ENCODE measurements around the gene ZNF775.
"Not testable (repeated sequence)": the region's sequence is repeated elsewhere in the genome, so short reads cannot be mapped to it uniquely, and the experiment has no call there.

The ZNF775 gene

DNA sequence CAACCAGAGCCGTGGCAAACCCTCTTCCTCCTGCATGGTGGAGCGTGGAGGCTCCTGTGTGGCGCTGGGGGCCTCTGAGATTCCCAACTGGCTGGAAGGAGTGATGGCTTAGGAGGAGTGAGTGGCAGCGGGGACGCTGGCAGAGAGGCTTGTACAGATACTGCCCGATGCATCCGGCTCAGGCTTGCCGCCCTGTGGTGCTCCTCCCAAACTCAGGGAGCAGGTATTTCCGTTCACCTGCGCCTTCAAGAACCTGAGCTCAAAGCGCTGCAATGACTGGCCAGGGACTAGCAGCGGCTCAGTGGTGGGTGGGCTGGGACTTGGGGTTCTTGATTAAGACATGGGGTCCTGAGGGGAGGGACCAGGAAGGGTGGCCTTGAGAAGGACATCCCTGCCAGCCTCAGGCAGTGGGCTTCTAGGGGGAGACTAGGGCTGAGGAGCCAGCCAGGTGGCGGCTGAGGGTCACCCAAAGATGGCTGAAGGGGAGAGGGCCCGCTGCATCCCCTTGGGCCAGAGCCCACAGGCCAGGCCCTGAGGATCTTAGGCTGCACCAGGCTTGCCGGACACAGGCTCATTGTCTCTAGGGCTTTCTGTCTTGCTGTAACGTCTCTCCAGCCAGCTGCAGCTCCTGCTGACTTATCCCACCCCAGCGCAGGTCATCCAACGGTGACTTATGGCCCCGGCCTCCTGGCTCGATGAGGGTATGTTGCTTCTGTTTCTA lies 3.2 kb downstream of the ZNF775 start:
- no peak for DNase-seq (ENCODE audit: low read depth)

DNA sequence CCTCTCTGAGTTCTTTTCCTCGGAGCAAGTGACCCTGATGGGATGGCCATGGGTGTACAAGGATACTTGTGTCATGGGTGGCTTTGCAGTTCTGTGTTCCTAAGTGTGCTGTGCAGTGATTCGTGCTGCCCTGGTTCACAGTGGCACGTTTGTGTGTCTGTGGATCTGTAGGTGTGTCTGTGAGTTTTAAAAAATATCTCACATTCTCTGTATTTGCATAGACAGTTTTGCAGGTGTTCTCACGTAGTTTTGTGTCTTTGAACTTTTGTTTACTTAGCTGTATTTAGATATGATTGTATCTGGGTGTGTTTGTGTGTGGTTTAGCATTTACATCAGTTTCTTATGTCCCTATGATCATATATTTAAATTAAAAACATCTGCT lies 3.7 kb downstream of the ZNF775 start:
- no peak for DNase-seq (ENCODE audit: low read depth)

GRCh38 chr7:150383710-150384397 lies 4.7 kb downstream of the ZNF775 start:
- DNase-seq (ENCODE audit: low read depth) = no peak

DNA sequence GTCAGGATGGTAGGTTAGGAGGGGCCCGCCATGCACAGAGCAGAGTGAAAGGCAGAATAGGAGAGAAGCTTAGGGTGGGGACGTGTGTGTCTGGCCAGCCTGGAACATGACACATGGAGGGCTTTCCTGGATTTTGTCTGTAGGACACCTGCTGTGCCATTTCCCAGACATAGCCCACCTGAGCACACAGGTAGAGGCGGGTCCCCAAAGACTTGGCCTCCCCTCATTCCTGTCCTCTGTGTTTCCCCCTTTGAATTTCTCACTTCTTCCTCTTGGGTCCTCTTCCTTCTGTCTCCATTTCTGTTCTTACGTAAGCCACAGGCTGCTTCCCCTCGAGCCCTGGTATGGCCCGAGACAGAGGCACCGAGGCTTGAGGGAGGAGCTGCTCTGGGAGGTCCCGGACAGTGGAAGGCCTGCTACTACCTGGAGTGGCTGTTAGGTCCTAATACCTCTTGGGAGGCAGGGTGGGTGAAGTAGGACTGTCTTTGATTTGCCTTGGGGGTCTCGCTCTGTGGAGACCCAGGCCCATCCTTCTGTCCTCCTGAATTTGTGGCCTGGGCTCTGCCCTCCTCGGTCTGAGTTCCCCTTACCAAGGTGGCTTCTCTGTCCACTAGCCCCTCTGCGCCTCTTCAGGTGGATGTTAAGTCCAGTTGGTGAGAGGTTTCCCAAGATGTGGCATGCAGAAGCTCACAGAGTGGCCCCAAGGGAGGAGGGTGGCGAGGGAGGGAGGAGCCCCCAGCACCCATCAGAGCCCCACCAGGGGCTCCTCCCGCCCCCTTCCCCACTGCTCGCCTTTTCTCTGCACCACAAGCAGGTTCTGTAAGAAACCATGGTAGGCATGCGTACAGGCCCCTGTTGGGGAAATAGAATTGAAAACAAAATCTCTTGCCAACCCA lies 5.5 kb downstream of the ZNF775 start:
- no peak for DNase-seq (ENCODE audit: low read depth)

DNA sequence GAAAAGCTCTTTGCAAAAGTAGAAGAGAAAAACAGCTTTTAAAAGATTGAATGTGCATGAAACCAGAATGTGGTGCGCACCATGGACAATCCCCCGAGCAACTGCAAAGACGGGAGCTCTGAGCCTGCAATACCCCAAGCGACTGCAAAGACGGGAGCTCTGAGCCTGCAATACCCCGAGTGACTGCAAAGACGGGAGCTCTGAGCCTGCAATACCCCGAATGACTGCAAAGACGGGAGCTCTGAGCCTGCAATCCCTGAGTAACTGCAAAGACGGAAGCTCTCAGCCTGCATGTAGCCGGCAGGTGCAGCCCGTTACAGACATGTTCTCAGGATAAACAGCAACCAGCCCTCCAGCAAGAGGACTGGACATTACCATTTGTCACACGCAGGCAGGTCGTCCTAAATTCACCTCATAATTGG lies 6.2 kb downstream of the ZNF775 start:
- DNase-seq (ENCODE audit: low read depth) = no peak

GRCh38 chr7:150385884-150386283 lies 6.8 kb downstream of the ZNF775 start:
- DNase-seq (ENCODE audit: low read depth) = not testable (repeated sequence)

- DNase-seq (ENCODE audit: low read depth) = no peak
Measured at GRCh38 chr7:150388306-150388705, 9.2 kb downstream of the ZNF775 start.

DNA sequence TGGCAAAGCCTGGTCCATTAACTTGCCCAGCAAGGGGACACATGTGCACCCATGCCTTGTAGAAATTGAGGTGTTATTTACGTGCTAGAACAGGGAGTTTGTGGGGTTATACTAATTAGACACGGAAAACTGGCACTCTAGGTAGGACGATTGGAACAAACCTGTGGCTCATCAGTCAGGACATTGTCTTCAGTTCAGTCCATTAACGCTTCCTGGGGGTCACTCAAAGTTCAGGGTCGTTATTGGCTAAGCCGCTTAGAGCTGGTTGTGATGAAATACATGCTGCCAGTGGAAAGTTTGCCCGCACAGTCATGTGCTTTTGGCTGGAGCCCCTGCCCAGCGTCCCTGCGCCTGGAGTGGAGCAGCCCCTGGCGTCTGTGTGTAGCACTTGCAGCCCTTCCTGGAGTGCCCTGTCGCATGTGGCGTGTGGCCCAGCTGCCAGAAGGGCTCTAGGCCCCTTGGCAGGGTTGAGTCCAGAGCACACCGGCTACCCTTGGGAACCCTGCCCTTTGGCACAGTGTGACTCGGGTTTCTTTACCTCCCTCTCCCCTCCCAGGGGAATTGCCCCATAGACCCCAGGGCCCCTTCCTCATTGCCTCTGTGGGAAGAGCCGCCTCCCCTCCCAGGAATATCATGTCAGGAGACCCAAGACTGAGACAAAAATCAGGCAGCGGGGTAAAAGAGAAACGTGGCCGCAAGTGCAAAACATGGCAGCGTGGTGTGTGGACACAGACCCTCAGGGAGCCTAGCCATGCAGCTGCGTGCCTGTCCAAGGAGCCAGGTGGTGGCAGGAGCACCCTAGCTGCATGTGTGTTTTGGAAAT lies 9.8 kb downstream of the ZNF775 start:
- DNase-seq (ENCODE audit: low read depth) = no peak

- no peak for DNase-seq (ENCODE audit: low read depth)
Measured at GRCh38 chr7:150389532-150389816, 10.3 kb downstream of the ZNF775 start.

GRCh38 chr7:150390205-150390604 lies 11.1 kb downstream of the ZNF775 start:
- no peak for DNase-seq (ENCODE audit: low read depth)

GRCh38 chr7:150393325-150393724 lies 14.2 kb downstream of the ZNF775 start:
- no peak for DNase-seq (ENCODE audit: low read depth)

DNA sequence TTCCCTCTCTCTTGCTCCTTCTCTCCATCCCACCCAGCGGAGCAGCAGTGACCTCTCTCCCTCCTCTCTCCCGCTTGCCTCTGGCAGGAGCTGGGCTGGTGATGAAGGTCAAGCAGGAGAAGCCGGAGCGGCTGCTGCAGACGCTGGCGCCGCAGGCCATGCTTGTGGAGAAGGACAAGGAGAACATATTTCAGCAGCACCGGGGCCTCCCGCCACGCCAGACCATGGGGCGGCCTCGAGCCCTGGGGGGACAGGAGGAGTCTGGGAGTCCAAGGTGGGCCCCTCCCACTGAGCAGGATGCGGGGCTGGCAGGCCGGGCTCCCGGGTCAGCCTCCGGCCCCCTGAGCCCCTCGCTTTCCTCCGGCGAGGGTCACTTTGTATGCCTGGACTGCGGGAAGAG lies 17.3 kb downstream of the ZNF775 start:
- DNase-seq (ENCODE audit: low read depth) = no peak

DNA sequence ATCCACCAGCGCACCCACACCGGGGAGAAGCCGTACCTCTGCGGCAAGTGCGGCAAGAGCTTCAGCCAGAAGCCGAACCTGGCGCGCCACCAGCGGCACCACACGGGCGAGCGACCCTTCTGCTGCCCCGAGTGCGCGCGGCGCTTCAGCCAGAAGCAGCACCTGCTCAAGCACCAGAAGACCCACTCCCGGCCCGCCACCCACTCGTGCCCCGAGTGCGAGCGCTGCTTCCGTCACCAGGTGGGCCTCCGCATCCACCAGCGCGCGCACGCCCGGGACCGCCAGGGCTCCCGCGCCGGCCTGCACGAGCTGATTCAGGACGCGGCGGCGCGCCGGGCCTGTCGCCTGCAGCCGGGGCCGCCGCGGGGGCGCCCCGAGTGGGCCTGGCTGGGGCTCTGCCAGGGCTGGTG lies 17.7 kb downstream of the ZNF775 start:
- no peak for DNase-seq (ENCODE audit: low read depth)

DNA sequence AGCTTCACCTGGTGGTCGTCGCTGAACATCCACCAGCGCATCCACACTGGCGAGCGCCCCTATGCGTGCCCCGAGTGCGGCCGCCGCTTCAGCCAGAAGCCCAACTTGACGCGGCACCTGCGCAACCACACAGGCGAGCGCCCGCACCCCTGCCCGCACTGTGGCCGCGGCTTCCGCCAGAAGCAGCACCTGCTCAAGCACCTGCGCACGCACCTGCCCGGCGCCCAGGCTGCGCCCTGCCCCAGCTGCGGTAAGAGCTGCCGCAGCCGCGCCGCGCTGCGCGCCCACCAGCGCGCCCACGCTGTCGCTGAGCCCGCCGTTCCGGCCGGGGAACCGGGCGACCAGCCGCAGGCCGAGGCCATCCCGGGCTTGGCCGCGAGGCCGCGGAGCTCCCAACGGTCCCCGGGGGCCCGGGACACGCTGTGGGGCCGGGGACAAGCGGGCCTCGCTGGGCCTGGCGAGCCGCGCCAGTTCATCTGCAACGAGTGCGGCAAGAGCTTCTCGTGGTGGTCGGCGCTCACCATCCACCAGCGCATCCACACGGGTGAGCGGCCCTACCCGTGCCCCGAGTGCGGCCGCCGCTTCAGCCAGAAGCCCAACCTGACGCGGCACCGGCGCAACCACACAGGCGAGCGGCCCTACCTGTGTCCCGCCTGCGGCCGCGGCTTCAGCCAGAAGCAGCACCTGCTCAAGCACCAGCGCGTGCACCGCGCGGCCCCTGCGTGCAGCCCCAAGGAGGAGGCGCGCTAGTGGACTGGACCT lies 18.4 kb downstream of the ZNF775 start:
- DNase-seq (ENCODE audit: low read depth) = no peak

DNA sequence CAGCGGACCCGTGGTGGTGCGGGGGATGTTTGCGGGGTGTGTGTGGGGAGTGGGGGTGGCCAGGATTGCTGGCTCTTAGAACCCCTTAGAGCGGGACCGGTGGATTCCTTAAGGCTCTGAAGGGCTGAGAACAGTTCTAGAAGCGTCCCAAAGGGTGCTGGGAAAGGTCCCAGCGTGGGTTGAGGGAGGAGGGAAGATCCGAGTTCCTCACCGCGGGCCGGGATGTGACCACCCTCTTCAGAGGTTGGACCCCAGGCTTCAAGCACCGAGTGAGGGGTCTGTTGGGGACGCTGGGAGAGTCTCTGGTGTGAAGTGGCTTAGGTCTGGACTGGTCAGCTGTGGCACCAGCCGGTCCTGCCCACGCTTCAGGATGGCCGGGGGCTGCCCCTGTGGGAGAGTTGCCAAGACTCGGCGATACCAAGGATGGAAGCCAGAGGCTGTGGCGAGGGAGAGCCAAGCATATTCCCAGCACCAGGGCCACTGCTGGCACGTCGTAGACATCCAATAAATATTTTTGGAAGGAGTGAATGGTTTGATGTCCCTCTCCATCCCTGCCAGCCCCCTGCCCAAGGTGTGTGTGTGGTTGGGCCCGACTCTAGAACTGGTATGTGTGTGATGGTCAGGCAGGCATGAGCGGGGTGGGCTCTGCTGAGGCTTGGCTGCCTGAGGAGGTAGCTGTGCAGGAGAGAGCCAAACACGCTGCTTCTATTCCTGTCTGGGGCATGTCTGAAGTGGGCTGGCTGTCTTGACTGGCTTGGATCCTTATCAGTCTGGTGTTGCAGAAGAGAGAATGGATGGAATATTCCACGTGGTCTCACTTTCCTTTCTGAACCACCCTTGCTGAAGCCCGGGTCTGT lies 19.2 kb downstream of the ZNF775 start:
- DNase-seq (ENCODE audit: low read depth) = no peak

DNA sequence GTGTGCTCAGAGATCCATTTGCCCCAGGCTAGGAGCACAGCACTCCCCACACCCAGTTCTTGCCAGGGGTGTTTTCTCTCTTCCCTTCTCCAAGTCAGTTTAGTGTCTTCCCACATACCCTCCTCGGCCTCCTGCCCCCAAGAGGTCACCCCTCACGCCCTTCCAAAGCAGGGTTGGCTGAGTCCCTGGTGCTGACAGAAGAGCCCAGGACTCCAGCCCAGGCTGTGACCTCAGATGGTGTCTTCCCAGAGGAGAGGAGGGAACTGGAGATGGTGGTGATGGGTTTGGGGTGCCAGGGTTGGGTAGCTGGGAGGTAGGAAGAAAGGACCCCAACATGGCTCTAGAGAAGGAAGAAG lies 19.8 kb downstream of the ZNF775 start:
- no peak for DNase-seq (ENCODE audit: low read depth)

DNA sequence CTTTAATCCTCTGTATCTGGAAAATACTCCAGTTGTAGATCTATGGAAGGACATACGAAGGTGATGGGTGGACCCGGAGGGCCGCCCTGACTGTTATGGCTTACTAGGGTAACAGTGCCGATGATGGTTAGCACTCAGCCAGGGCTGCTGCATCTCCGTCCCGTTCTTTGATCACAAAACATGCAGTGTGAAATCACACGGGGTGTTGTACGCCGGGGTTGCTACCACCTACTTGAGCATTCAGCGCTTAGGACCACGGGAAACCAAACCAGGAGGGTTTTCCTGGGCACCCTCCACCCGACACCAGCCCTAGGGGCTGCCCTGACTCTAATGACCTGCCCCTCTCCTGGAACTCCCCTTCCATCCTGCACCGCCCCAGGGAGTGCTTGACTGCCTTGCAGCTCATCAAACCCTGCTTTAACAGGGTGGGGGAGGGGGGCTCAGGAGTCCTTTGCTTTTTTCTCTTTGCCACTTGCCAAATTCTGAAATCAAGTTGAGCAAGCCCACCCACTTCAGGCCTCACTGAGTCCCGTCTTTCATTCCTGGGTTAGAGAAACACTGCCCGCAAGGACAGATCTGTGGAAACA lies 20.4 kb downstream of the ZNF775 start:
- no peak for DNase-seq (ENCODE audit: low read depth)

DNA sequence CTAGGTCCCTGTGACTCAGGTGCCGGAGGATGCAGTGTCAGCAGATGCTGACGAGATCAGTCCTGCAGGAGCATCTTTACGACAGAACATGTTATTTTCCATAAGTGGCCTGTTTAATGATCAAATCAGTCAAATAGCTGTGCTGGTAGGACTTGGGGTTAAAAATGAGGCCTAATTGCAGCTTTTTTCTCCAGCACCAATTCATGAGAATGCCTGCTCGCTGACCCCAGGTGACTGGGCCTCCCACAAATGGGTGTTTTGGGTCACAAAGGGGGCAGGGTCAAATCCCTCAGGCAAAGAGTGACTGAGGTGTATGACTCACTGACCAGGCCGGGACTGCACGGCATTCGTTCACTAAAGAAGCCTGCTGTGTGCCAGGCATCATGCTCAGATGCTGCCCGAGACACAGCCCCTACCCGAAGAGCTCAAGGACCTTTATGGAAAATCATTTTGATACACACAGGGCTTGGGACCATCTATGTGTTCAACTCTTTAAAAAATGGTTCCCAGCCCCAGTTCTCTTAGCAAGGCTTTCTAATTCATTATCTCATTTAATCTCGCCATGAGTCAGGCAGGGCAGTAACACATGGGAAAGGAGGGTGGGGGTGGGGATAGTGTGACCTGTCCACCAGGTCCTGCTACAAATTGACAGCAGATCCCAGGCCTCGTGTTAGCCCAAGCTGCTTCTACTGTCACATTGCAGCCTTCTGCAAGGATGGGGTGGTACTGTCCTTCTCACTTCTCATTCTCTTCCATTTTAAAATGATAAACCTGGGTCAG lies 21.1 kb downstream of the ZNF775 start:
- no peak for DNase-seq (ENCODE audit: low read depth)

DNA sequence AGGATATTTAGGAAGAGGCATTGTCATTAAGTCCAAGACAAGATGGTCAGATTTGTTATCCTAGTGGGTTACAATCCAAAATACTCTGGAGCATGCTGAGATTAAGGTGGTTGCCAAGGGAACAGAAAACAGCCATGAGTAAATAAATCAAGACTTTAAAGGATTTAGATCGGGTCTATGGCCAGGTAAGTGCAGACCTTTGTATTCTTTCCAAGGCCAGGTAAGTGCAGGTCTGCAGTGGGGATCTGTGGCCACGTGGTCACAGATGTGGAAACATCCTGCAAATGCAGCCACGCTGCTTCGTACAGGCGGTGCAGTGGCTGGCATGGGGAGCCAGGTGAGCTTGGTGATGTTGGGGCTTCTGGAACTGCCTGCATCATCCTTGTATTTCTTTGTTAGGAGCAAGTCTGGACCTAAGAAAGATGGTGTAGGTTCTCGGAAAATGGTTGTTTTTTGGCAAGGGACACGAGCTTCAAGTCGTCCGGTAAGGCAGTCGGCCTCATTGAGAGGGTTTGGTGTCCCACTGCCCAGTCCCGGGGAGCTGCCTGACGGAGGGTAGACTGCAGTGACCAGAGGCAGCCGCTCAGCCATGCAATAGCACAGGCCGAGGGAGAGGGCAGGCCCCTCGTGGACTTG lies 21.8 kb downstream of the ZNF775 start:
- no peak for DNase-seq (ENCODE audit: low read depth)

All from stimulated activated CD8-positive, alpha-beta memory T cell treated with anti-CD3 and anti-CD28 coated beads, Interleukin-7, amount 100 ng/mL, for 24 hours (primary cell).